ENCODE data around the gene CGB3. TPM values are rescaled to one million over a fixed set of nuclear protein-coding genes. Genes with fewer than 3 reads are reported as not detected.
A peak's percentile ranks its signal among the peaks of the same experiment; 100 is the strongest.

The CGB3 gene
- total and polyA plus RNA-seq, 10 of the 15 experiments (the other 5 are each of a cell fraction or from before 2014, with no cell fraction given): not detected

- intact Hi-C loops (cut with micrococcal nuclease; ENCODE audit: unreplicated experiment): no loop called here
- BruUV-seq (replicated peaks): no TSS peak
- ChIA-PET RAD21 (ENCODE audit: unreplicated experiment) (no interaction called here), POLR2A (interaction anchor here (1.6 kb wide), 1 partner anchor 8 kb away, joined by 4 read pairs; no protein-coding TSS in a partner anchor), CTCF (interaction anchor here (0.6 to 2.0 kb wide), 3 partner anchors 36 to 219 kb away, joined by 3 to 7 read pairs (median 3); no protein-coding TSS in a partner anchor), SMC1A (ENCODE audit: uncharacterized antibody, unreplicated experiment) (no interaction called here)
- Histone ChIP-seq H3K4me2 (ENCODE audit: control insufficient read depth, insufficient read depth) (no peak overlapping the region), H3K4me1 (ENCODE audit: control insufficient read depth, insufficient read depth, low read length) (no peaks in the 10 kb centered on the region), H3K27ac (ENCODE audit: control insufficient read depth, insufficient read depth) (no peak overlapping the region), H2AFZ (ENCODE audit: control insufficient read depth, low read depth, low read length) (no peak overlapping the region), H3K27me3 (replicated peaks in 1 of 2; ENCODE audit: control insufficient read depth in 2 of 2, insufficient read depth in 2 of 2, low read length in 1 of 2) (peaks cover 5 to 12% of the 10 kb centered on the region in 2 experiments; a peak in 3 of 4 replicates), H4K20me1 (ENCODE audit: control insufficient read depth, insufficient read depth) (no peaks in the 10 kb centered on the region), H3K36me3 (ENCODE audit: control insufficient read depth in 2 of 2, insufficient read depth in 2 of 2, low read length in 1 of 2) (no peaks in the 10 kb centered on the region), H3K9ac (ENCODE audit: control insufficient read depth, insufficient read depth, low read length) (no peak overlapping the region), H3K9me3 (replicated peaks; ENCODE audit: control insufficient read depth, insufficient read depth, low read length) (no peaks in the 10 kb centered on the region), H3K79me2 (ENCODE audit: control insufficient read depth, insufficient read depth, low read length) (no peaks in the 10 kb centered on the region), H3K4me3 (no peak overlapping the region)
- DNase-seq (ENCODE audit: low read depth, low spot score) (no peak), ATAC-seq (peak; percentile 45), FAIRE-seq (no peak)
- WGBS (ENCODE audit: insufficient coverage, insufficient replicate concordance, low lambda C conversion rate, missing lambda C conversion rate): 39% methylated on average over 19 of the region's 25 CpGs
- in situ Hi-C loops (cut with MboI): no loop called here
- TF ChIP-seq CHD4 (IDR thresholded peaks at IDR 0.05) (no peak), SMC3 (IDR thresholded peaks at IDR 0.05; ENCODE audit: borderline replicate concordance, low read length) (no peak), IKZF1 (conservative IDR thresholded peaks at IDR 0.05) (peak; percentile 77), BHLHE40 (IDR thresholded peaks at IDR 0.05; ENCODE audit: borderline replicate concordance in 1 of 2, low read depth in 2 of 2, low read length in 1 of 2) (peak in 1 of 2 experiments; percentile 67; a peak in 2 of 4 replicates), CBX5 (IDR thresholded peaks at IDR 0.05; ENCODE audit: low read depth) (no peak), POLR2AphosphoS2 (IDR thresholded peaks at IDR 0.05; ENCODE audit: low read depth, low read length) (no peak), CHD2 (IDR thresholded peaks at IDR 0.05; ENCODE audit: borderline replicate concordance, low read depth, low read length) (no peak), LARP7 (IDR thresholded peaks at IDR 0.05) (no peak), RUNX3 (IDR thresholded peaks at IDR 0.05; ENCODE audit: low read length) (no peak), RB1 (IDR thresholded peaks at IDR 0.05; ENCODE audit: borderline replicate concordance) (no peak), ZNF274 (IDR thresholded peaks at IDR 0.05; ENCODE audit: insufficient read depth, insufficient read length) (no peak), MYB (IDR thresholded peaks at IDR 0.05; ENCODE audit: borderline replicate concordance, low read depth, low read length) (no peak), ZNF24 (IDR thresholded peaks at IDR 0.05) (no peak), TARDBP (IDR thresholded peaks at IDR 0.05; ENCODE audit: borderline replicate concordance) (no peak), JUNB (IDR thresholded peaks at IDR 0.05) (no peak), RCOR1 (conservative IDR thresholded peaks at IDR 0.05; ENCODE audit: low read depth, low read length) (no peak)
- TF ChIP-seq, protein P1, sequence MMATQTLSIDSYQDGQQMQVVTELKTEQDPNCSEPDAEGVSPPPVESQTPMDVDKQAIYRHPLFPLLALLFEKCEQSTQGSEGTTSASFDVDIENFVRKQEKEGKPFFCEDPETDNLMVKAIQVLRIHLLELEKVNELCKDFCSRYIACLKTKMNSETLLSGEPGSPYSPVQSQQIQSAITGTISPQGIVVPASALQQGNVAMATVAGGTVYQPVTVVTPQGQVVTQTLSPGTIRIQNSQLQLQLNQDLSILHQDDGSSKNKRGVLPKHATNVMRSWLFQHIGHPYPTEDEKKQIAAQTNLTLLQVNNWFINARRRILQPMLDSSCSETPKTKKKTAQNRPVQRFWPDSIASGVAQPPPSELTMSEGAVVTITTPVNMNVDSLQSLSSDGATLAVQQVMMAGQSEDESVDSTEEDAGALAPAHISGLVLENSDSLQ (IDR thresholded peaks at IDR 0.05): no peak
- TF ChIP-seq, protein P2, sequence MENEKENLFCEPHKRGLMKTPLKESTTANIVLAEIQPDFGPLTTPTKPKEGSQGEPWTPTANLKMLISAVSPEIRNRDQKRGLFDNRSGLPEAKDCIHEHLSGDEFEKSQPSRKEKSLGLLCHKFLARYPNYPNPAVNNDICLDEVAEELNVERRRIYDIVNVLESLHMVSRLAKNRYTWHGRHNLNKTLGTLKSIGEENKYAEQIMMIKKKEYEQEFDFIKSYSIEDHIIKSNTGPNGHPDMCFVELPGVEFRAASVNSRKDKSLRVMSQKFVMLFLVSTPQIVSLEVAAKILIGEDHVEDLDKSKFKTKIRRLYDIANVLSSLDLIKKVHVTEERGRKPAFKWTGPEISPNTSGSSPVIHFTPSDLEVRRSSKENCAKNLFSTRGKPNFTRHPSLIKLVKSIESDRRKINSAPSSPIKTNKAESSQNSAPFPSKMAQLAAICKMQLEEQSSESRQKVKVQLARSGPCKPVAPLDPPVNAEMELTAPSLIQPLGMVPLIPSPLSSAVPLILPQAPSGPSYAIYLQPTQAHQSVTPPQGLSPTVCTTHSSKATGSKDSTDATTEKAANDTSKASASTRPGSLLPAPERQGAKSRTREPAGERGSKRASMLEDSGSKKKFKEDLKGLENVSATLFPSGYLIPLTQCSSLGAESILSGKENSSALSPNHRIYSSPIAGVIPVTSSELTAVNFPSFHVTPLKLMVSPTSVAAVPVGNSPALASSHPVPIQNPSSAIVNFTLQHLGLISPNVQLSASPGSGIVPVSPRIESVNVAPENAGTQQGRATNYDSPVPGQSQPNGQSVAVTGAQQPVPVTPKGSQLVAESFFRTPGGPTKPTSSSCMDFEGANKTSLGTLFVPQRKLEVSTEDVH (IDR thresholded peaks at IDR 0.05; ENCODE audit: low read depth, partially characterized antibody): no peak
- TF ChIP-seq, protein P3, sequence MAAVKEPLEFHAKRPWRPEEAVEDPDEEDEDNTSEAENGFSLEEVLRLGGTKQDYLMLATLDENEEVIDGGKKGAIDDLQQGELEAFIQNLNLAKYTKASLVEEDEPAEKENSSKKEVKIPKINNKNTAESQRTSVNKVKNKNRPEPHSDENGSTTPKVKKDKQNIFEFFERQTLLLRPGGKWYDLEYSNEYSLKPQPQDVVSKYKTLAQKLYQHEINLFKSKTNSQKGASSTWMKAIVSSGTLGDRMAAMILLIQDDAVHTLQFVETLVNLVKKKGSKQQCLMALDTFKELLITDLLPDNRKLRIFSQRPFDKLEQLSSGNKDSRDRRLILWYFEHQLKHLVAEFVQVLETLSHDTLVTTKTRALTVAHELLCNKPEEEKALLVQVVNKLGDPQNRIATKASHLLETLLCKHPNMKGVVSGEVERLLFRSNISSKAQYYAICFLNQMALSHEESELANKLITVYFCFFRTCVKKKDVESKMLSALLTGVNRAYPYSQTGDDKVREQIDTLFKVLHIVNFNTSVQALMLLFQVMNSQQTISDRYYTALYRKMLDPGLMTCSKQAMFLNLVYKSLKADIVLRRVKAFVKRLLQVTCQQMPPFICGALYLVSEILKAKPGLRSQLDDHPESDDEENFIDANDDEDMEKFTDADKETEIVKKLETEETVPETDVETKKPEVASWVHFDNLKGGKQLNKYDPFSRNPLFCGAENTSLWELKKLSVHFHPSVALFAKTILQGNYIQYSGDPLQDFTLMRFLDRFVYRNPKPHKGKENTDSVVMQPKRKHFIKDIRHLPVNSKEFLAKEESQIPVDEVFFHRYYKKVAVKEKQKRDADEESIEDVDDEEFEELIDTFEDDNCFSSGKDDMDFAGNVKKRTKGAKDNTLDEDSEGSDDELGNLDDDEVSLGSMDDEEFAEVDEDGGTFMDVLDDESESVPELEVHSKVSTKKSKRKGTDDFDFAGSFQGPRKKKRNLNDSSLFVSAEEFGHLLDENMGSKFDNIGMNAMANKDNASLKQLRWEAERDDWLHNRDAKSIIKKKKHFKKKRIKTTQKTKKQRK (IDR thresholded peaks at IDR 0.05; ENCODE audit: low read depth, low read length): no peak
Observed at GRCh38 chr19:49061445-49061844, 37.3 kb upstream of the CGB3 start.

Measured in GM12878 (cell line).